HepG2 (cell line): ENCODE data around the gene HNRNPUL1. TPM values are rescaled to one million over a fixed set of nuclear protein-coding genes. Genes with fewer than 3 reads are reported as not detected.

ENCODE experiments used
- AGO1 ChIP-seq: fragments of 200-400 bp; formaldehyde crosslinking; IDR thresholded peaks from 2 replicates; pipeline ENCODE4 v1.6.1; 2017; ENCODE audit warnings: mild to moderate bottlenecking, low read depth, low read length, moderate library complexity; ENCODE audit not compliant: poor library complexity, severe bottlenecking
- HOXD1 ChIP-seq: sonication (generic); formaldehyde crosslinking; IDR thresholded peaks from 2 replicates; pipeline ENCODE4 v1.5.0; 2020; ENCODE audit warnings: missing genetic modification reagents
- IKZF1 ChIP-seq: fragments of 450-650 bp; IDR thresholded peaks from 2 replicates; pipeline ENCODE4 v1.7.1; 2016
- REXO4 ChIP-seq: sonication (generic); formaldehyde crosslinking; IDR thresholded peaks from 2 replicates; pipeline ENCODE4 v1.8.0; 2022; ENCODE audit warnings: missing genetic modification reagents, mild to moderate bottlenecking, borderline replicate concordance
- SP1 ChIP-seq, 2 experiments: fragments of 450-650 bp in 1 of 2; sonication (generic) in 1 of 2; formaldehyde crosslinking in 1 of 2; IDR thresholded peaks; 2 replicates each; pipeline versions ENCODE4 v1.4.0 to v1.6.1; 2016 to 2020; ENCODE audit warnings: missing genetic modification reagents in 1 of 2
- TBX3 ChIP-seq: fragments of 450-650 bp; IDR thresholded peaks from 2 replicates; pipeline ENCODE4 v1.6.1; 2017; ENCODE audit warnings: antibody characterized with exemption, mild to moderate bottlenecking, inconsistent platforms, borderline replicate concordance
- TCF12 ChIP-seq, 2 experiments: fragments of 450-650 bp in 1 of 2; sonication (generic) in 1 of 2; formaldehyde crosslinking in 1 of 2; IDR thresholded peaks; 2 replicates each; pipeline versions ENCODE4 v1.6.1 to v1.8.0; 2017 to 2022; ENCODE audit warnings: antibody characterized with exemption in 1 of 2, mild to moderate bottlenecking in 1 of 2, missing genetic modification reagents in 1 of 2, moderate library complexity in 1 of 2
- YEATS2 ChIP-seq: sonication (generic); formaldehyde crosslinking; IDR thresholded peaks from 2 replicates; pipeline ENCODE4 v1.4.0; 2020; ENCODE audit warnings: missing genetic modification reagents, borderline replicate concordance
- ZFP36L1 ChIP-seq: sonication (generic); formaldehyde crosslinking; IDR thresholded peaks from 2 replicates; pipeline ENCODE4 v1.8.0; 2022; ENCODE audit warnings: mild to moderate bottlenecking, missing genetic modification reagents, moderate library complexity
- ZNF10 ChIP-seq: sonication (generic); formaldehyde crosslinking; IDR thresholded peaks from 2 replicates; pipeline ENCODE4 v1.4.0; 2020; ENCODE audit warnings: mild to moderate bottlenecking, low read depth, missing genetic modification reagents, borderline replicate concordance
- ZNF713 ChIP-seq: sonication (generic); formaldehyde crosslinking; IDR thresholded peaks from 2 replicates; pipeline ENCODE4 v1.4.0; 2020; ENCODE audit warnings: mild to moderate bottlenecking, missing genetic modification reagents
- ZNF746 ChIP-seq: sonication (generic); formaldehyde crosslinking; IDR thresholded peaks from 2 replicates; pipeline ENCODE4 v1.8.0; 2022; ENCODE audit warnings: mild to moderate bottlenecking, missing genetic modification reagents
- ZNF766 ChIP-seq: sonication (generic); formaldehyde crosslinking; IDR thresholded peaks from 2 replicates; pipeline ENCODE4 v1.5.0; 2020; ENCODE audit warnings: missing genetic modification reagents, borderline replicate concordance
- ZNF790 ChIP-seq: sonication (generic); formaldehyde crosslinking; IDR thresholded peaks from 2 replicates; pipeline ENCODE4 v1.8.0; 2022; ENCODE audit warnings: missing genetic modification reagents, mild to moderate bottlenecking, borderline replicate concordance
- polyA plus RNA-seq, 8 experiments: library from polyadenylated mRNA; depleted of rRNA in 3 of 8; stranded (reverse) in 7 of 8; unstranded in 1 of 8; fragments of >200 nt; fragmentation: Illumina TruSeq in 4 of 8; extraction: Trizol in 4 of 8; gene quantifications; 2 replicates each; pipeline versions ENCODE4 v1.2.1 to v1.2.3, GENCODE V29; 2011 to 2016; ENCODE audit warnings: low read depth in 4 of 8, missing spikeins in 1 of 8, mixed read lengths in 1 of 8; ENCODE audit not compliant: insufficient read depth in 1 of 8
- total RNA-seq, 5 experiments: library from RNA; depleted of rRNA; stranded (reverse); fragments of >200 nt; fragmentation: Illumina TruSeq; extraction: Trizol; gene quantifications; 2 replicates each; pipeline ENCODE4 v1.2.3, GENCODE V29; 2016; ENCODE audit warnings: low read depth in 1 of 5
- TF ChIP-seq, protein P1 (sequence below): sonication (generic); formaldehyde crosslinking; IDR thresholded peaks from 2 replicates; pipeline ENCODE4 v1.8.1; 2023; ENCODE audit warnings: mild to moderate bottlenecking, inconsistent platforms, moderate library complexity, missing genetic modification reagents, borderline replicate concordance
- TF ChIP-seq, protein P2 (sequence below): sonication (generic); formaldehyde crosslinking; IDR thresholded peaks from 2 replicates; pipeline ENCODE4 v1.8.0; 2022; ENCODE audit warnings: mild to moderate bottlenecking, missing genetic modification reagents, moderate library complexity
- TF ChIP-seq, protein P3 (sequence below): sonication (generic); formaldehyde crosslinking; IDR thresholded peaks from 2 replicates; pipeline ENCODE4 v1.4.0; 2020; ENCODE audit warnings: mild to moderate bottlenecking, missing genetic modification reagents
- TF ChIP-seq, protein P4 (sequence below): sonication (generic); formaldehyde crosslinking; IDR thresholded peaks from 2 replicates; pipeline ENCODE4 v1.4.0; 2020; ENCODE audit warnings: mild to moderate bottlenecking, missing genetic modification reagents

The HNRNPUL1 gene
- total and polyA plus RNA-seq, 2 of the 13 experiments (the other 11 are each of a cell fraction or from before 2014, with no cell fraction given), result 30.9 to 81.7 TPM

DNA sequence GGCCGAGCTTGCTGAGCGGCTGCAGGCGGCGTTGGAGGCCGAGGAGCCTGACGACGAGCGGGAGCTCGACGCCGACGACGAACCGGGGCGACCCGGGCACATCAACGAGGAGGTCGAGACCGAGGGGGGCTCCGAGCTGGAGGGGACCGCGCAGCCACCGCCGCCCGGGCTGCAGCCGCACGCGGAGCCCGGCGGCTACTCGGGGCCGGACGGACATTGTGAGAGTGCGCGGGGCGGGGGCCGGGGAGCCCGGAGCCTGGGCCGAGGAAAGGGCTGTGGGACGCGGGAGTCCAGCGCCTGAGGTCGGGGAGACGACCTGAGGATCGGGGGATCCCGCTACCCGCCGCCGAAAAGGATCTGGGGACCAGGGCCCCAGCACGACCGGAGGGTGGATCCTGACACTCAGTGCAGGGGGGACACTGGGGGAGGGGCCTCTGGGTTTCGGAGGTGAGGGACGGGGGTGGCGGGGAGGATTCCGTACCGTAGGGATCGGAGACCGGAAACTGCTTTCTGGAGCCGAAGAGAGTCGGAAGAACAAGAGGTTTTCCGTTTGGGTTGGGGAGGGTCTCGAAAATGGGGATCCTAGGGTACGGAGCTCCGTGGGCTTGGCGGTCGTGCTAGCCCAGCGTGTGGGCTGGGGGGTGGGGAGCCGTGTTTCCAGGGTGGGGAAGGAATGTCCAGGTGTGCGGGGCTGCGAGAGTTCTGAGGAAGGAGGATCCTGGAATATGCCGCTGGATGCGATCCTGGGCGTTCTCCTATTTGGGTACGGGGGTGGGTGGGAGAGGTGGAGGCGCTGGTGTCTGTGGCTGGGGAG is 616 bp downstream of the HNRNPUL1 start (continued):
- peak; percentile 15; the same call in 1 of the 2 replicates for TF ChIP-seq ZNF746 (CRISPR knock-in tag)
- TF ChIP-seq SP1 (IDR thresholded peaks at IDR 0.05), result no peak
- no peak for TF ChIP-seq SP1 (CRISPR knock-in tag; IDR thresholded peaks at IDR 0.05)
- TF ChIP-seq TCF12 (IDR thresholded peaks at IDR 0.05), result no peak
- peak; percentile 53; the same call in 1 of the 2 replicates for TF ChIP-seq TCF12 (CRISPR knock-in tag; IDR thresholded peaks at IDR 0.05)
- no peak for TF ChIP-seq ZNF790
- no peak for TF ChIP-seq ZNF713 (CRISPR knock-in tag)
- peak; percentile 73; the same call in 1 of the 2 replicates for TF ChIP-seq REXO4 (CRISPR knock-in tag)
- no peak; the same call in 1 of the 2 replicates for TF ChIP-seq ZFP36L1 (CRISPR knock-in tag)
- TF ChIP-seq ZNF766, result 0 out of 2 replicates have a peak, but pooled peaks have one; percentile 38
- TF ChIP-seq, protein P1, sequence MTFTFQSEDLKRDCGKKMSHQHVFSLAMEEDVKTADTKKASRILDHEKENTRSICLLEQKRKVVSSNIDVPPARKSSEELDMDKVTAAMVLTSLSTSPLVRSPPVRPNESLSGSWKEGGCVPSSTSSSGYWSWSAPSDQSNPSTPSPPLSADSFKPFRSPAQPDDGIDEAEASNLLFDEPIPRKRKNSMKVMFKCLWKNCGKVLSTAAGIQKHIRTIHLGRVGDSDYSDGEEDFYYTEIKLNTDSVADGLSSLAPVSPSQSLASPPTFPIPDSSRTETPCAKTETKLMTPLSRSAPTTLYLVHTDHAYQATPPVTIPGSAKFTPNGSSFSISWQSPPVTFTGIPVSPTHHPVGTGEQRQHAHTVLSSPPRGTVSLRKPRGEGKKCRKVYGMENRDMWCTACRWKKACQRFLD (CRISPR knock-in tag), result no peak
- TF ChIP-seq, protein P2, sequence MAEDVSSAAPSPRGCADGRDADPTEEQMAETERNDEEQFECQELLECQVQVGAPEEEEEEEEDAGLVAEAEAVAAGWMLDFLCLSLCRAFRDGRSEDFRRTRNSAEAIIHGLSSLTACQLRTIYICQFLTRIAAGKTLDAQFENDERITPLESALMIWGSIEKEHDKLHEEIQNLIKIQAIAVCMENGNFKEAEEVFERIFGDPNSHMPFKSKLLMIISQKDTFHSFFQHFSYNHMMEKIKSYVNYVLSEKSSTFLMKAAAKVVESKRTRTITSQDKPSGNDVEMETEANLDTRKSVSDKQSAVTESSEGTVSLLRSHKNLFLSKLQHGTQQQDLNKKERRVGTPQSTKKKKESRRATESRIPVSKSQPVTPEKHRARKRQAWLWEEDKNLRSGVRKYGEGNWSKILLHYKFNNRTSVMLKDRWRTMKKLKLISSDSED, result 0 out of 2 replicates have a peak, but pooled peaks have one; percentile 48
- peak; percentile 58; the same call in 1 of the 2 replicates for TF ChIP-seq HOXD1 (CRISPR knock-in tag)
- TF ChIP-seq, protein P3, sequence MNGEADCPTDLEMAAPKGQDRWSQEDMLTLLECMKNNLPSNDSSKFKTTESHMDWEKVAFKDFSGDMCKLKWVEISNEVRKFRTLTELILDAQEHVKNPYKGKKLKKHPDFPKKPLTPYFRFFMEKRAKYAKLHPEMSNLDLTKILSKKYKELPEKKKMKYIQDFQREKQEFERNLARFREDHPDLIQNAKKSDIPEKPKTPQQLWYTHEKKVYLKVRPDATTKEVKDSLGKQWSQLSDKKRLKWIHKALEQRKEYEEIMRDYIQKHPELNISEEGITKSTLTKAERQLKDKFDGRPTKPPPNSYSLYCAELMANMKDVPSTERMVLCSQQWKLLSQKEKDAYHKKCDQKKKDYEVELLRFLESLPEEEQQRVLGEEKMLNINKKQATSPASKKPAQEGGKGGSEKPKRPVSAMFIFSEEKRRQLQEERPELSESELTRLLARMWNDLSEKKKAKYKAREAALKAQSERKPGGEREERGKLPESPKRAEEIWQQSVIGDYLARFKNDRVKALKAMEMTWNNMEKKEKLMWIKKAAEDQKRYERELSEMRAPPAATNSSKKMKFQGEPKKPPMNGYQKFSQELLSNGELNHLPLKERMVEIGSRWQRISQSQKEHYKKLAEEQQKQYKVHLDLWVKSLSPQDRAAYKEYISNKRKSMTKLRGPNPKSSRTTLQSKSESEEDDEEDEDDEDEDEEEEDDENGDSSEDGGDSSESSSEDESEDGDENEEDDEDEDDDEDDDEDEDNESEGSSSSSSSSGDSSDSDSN, result peak; percentile 83; the same call in 1 of the 2 replicates
- TF ChIP-seq, protein P4, sequence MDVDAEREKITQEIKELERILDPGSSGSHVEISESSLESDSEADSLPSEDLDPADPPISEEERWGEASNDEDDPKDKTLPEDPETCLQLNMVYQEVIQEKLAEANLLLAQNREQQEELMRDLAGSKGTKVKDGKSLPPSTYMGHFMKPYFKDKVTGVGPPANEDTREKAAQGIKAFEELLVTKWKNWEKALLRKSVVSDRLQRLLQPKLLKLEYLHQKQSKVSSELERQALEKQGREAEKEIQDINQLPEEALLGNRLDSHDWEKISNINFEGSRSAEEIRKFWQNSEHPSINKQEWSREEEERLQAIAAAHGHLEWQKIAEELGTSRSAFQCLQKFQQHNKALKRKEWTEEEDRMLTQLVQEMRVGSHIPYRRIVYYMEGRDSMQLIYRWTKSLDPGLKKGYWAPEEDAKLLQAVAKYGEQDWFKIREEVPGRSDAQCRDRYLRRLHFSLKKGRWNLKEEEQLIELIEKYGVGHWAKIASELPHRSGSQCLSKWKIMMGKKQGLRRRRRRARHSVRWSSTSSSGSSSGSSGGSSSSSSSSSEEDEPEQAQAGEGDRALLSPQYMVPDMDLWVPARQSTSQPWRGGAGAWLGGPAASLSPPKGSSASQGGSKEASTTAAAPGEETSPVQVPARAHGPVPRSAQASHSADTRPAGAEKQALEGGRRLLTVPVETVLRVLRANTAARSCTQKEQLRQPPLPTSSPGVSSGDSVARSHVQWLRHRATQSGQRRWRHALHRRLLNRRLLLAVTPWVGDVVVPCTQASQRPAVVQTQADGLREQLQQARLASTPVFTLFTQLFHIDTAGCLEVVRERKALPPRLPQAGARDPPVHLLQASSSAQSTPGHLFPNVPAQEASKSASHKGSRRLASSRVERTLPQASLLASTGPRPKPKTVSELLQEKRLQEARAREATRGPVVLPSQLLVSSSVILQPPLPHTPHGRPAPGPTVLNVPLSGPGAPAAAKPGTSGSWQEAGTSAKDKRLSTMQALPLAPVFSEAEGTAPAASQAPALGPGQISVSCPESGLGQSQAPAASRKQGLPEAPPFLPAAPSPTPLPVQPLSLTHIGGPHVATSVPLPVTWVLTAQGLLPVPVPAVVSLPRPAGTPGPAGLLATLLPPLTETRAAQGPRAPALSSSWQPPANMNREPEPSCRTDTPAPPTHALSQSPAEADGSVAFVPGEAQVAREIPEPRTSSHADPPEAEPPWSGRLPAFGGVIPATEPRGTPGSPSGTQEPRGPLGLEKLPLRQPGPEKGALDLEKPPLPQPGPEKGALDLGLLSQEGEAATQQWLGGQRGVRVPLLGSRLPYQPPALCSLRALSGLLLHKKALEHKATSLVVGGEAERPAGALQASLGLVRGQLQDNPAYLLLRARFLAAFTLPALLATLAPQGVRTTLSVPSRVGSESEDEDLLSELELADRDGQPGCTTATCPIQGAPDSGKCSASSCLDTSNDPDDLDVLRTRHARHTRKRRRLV, result no peak; the same call in 1 of the 2 replicates
- TF ChIP-seq AGO1, result no peak
- no peak for TF ChIP-seq ZNF10 (CRISPR knock-in tag)
- no peak for TF ChIP-seq YEATS2 (CRISPR knock-in tag)
- TF ChIP-seq IKZF1, result no peak
- no peak for TF ChIP-seq TBX3
